DMS79 (cell line): ENCODE data around the gene AGR2.
"Not testable (repeated sequence)": the region's sequence is repeated elsewhere in the genome, so short reads cannot be mapped to it uniquely, and the experiment has no call there.

ENCODE experiments used
- DNase-seq: peaks from one replicate; lab custom pipeline; 2025; lab: John Stamatoyannopoulos, UW

Gene AGR2

DNA sequence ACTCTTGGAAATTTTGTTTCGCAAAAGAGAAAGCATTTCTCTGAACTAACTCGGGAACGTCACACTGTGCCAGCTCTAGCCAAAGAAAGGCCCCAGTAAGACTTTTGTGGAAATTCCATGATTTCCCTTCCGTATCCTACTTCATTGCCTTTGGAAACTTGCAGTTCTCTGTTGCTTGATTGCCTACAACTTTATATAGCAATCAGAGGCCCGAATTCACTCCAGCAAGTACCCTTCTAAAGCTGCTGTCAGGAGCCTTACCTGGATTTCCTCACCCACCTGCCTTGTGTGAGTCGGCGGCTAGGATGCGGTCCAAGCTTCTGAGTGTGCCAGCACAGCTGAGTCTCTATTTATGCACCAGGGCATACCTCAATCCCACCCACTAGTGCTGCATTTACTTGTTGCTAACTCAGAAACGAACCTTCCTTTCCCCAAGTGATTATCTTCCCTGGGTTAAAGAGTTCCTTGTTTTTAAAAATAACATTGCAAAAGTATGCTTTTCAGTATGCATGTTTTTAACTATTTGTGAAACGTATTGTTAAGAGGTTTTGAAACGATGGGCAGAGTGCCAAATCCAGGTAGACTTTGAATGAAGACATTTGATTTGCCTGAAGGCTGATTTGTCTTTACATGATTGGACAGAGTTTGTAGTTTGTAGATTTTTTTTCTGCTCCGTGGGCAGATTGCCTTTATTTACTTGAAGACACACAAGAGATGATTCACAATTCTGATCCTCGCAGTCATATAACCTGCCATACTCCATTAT lies at the start of gene AGR2:
TSS of gene AGR2 (minus strand) at position 326 of the 766 bp plus-strand sequence. CDS start 3,203 bp downstream, outside the sequence.
- DNase-seq = no peak

DNA sequence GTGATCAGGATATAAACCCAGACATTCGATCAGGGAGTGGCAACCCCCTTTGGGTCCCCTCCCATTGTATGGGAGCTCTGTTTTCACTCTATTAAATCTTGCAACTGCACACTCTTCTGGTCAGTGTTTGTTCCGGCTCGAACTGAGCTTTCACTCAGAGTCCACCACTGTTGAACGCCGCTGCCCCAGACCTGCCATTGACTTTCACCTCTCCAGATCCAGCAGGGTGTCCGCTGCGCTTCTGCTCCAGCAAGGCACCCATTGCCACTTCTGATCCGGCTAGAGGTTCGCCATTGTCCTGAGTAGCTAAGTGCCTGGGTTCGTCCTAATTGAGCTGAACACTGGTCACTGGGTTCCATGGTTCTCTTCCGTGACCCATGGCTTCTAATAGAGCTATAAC lies 48.4 kb upstream of the AGR2 start:
- not testable (repeated sequence) for DNase-seq

- no peak for DNase-seq
Measured at GRCh38 chr7:16851829-16852228, 47.0 kb upstream of the AGR2 start.

GRCh38 chr7:16850614-16851466 lies 46.0 kb upstream of the AGR2 start:
- no peak for DNase-seq

DNA sequence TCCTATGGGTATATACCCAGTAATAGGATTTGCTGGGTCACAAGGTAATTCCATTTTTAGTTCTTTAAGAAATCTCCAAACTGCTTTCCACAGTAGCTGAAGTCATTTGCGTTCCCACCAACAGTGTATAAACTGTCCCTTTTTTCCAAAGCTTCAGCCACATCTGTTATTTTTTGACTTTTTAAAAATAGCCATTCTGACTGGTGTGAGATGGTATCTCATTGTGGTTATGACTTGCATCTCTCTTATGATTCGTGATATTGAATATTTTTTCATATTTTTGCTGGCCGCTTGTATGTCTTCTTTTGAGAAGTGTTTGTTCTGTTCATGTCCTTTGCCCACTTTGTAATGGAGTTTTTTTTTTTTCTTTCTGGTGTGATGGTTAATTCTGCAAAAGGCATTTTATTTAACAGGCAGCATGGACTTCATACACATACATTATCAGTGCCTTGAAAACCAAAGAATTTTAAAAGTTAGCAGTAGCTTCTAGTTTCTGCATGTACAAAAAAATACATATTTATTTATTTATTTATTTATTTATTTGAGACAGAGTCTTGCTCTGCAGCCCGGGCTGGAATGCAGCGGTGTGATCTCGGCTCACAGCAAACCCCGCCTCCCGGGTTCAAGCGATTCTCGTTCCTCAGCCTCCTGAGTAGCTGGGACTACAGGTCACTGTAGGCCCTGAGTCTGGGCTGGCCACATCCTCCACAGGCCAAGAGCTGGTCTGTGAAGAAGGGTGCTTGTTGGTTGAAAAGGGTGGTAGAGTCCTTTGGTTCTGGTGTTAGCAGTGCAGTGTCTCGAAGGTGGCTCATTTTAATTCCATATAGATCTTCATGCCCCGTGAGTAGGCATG lies 44.7 kb upstream of the AGR2 start:
- no peak for DNase-seq

GRCh38 chr7:16847381-16847860 lies 42.6 kb upstream of the AGR2 start:
- DNase-seq = no peak

GRCh38 chr7:16846601-16847165 lies 41.9 kb upstream of the AGR2 start:
- DNase-seq = no peak

DNA sequence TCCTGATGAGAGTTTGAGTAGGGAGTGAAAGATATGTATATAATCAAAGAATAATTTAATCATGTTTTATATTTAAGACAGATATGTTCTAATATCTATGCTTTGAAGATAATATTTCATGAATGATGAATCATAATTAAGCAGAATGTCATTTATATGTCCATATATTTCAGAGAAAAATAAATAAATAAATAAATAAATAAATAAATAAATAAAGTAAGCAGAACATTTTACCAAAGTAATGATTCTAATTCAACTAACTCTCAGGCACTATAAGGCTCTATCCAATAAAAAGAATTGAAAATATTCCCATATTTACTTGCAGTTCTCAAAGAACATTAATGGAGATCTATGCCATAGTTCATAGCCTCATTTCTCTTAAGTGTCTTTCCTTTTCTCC lies 40.9 kb upstream of the AGR2 start:
- no peak for DNase-seq

DNA sequence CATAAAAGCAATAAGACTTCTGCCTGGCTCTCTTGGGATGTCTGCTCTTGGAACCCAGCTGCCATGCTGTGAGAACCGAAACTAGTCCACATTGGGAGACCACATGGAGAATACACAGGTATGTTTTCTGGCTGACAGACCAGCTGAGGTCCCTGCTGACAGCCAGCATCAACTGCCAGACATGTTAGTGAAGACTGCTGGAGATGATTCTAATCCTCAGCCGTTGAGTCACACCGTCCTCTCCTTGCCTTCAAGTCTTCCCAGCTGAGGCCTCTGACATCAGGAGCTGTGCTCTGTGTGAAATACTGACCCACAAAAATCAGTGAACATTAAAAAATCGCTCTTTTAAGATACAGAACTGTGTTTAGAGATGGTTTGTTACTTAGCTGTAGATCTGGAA lies 36.9 kb upstream of the AGR2 start:
- no peak for DNase-seq

GRCh38 chr7:16840094-16840493 lies 35.3 kb upstream of the AGR2 start:
- DNase-seq = no peak

GRCh38 chr7:16839646-16840045 lies 34.8 kb upstream of the AGR2 start:
- no peak for DNase-seq

DNA sequence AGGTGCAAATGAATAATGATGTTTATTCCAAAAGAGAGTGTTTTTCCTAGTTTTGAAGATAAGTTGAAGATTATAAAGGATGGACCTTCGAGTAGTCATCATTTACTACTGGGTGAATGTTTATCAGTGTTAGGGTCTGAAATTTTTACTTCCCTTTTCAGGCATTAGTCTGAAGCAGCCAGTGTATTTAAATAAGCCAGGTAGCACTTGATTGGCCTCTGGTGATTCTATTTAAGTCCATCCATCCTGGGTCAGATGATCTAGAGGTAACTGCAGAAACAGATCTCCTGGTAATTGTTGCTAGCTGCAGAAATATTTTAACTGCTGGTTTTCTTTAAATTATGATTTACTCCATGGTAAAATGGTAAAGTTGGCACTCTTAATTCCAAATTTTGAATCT lies 34.1 kb upstream of the AGR2 start:
- no peak for DNase-seq

DNA sequence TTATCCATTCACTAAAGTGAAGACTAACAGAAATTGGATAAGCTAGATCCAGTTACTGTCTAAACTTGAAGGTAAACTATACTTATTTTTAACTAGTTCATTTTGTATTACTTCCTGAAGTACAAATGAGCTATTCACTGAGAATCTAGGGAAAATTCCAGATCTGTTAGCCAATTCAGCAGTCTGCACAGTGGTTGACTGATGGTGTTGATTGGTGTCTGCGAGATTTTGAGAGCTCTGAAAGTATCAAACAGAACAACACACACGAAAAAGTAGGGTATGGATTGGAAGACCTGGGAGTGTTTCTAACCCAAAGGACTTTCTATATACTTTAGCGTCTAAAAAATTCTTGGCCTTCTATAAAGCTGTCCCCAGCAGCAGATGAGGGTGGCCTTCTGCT lies 33.6 kb upstream of the AGR2 start:
- no peak for DNase-seq

GRCh38 chr7:16836481-16836880 lies 31.7 kb upstream of the AGR2 start:
- no peak for DNase-seq

DNA sequence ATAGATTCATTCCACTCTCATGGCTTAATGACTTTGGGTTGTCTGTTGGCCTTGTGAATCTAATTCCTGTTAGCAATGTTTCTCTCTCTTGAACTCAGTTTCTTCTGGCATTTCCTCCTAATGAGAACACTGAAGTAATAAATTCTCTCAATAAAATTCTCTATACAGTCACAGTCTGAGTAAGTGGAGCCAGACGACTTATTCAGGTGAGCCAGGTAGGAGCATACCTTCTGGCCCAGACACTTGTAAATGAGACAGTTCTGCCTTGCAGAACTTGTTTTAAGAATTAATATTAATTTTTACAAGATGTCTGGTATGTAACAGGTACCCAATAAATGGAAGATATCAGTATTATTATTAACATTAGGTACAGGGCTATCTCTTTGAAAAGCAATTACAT lies 28.6 kb upstream of the AGR2 start:
- DNase-seq = no peak

- DNase-seq = no peak
Measured at GRCh38 chr7:16826060-16826459, 21.3 kb upstream of the AGR2 start.

DNA sequence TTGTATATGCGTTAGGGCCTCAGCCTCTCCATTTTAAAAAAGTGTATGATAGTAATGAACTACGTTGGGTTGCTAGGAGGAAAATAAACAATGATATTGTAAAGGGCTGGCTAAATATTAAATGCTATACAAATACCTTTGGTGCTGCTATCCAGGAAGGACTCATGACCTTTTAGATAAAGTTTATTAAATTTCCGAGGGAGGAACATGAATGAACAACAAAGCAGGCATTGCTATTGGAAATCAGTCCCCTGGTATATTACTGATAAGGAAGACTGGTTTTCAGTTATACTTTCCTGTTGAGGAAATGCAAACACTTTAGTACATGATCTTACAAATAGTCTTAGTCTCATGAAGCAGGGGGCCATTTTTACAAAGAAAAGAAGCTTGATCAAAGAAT lies 17.2 kb upstream of the AGR2 start:
- DNase-seq = no peak

DNA sequence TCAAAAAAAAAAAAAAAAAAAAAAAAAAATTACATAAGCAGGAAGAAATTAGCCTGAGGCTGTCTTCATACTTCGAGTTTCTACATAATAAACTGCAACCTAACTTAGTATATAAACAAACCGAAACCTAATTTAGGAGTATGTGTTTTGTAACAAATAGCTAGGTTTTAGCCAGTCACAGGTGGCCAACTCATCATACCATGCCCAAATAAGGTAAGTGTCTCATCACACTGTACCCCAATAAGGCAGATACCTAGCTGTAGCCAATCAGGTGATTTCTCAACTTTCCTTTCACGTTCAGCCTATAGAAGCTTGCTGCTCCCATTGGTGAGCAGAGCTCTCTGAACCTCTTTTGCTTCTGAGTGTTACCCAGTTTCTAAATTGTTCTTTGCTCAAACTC lies 13.9 kb upstream of the AGR2 start:
- no peak for DNase-seq

GRCh38 chr7:16817536-16817935 lies 12.7 kb upstream of the AGR2 start:
- no peak for DNase-seq

- DNase-seq = no peak
Measured at GRCh38 chr7:16816824-16817223, 12.0 kb upstream of the AGR2 start.

DNA sequence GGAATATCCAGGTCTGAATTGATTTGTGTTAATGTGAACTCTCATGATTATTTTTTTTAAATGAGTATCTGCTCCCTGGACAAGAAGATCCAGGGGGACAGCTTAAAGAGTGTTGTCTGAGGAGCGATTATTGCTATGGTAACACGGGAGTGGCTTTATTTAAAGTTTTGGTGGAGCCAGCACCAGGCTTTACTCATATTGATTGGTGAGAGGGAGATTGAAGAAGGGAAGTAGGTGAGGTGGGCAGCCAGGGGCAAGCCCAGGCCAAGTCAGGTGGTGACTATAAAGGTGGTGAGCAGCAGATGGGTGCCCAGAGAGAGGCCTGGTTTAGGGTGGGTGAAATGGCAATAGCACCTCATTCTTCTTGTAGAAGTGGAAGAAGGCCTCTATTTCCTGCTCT lies 10.2 kb upstream of the AGR2 start:
- DNase-seq = no peak

GRCh38 chr7:16813232-16813616 lies 8.4 kb upstream of the AGR2 start:
- no peak for DNase-seq
